ENCODE results near the gene ERBB2.

ERBB2 gene

GRCh38 chr17:39674702-39675389 lies 25.0 kb upstream of the ERBB2 start:
- H3K9ac ChIP-seq (ENCODE audit: insufficient read length) = no peak overlapping the region
- no peak overlapping the region for H3K27ac ChIP-seq
- TF ChIP-seq POLR2AphosphoS5 (IDR thresholded peaks at IDR 0.05; ENCODE audit: borderline replicate concordance, low read depth, low read length) (no peak), EZH2 (IDR thresholded peaks at IDR 0.05) (no peak), FOXP2 (optimal IDR thresholded peaks at IDR 0.05; ENCODE audit: control extremely low read depth, extremely low read length, insufficient read depth) (no peak)
- no peaks in the 10 kb centered on the region for H3K36me3 ChIP-seq (ENCODE audit: insufficient read depth, low read length)
- H3K4me3 ChIP-seq = no peak overlapping the region
- no peaks in the 10 kb centered on the region for H3K9me3 ChIP-seq (ENCODE audit: low read depth, low read length)
- DNase-seq (ENCODE audit: low read depth, low spot score) = no peak

- H3K9ac ChIP-seq (ENCODE audit: insufficient read length) = no peak overlapping the region
- DNase-seq (ENCODE audit: low read depth, low spot score) = no peak
- TF ChIP-seq FOXP2 (optimal IDR thresholded peaks at IDR 0.05; ENCODE audit: control extremely low read depth, extremely low read length, insufficient read depth) = no peak
- TF ChIP-seq POLR2AphosphoS5 (IDR thresholded peaks at IDR 0.05; ENCODE audit: borderline replicate concordance, low read depth, low read length) = no peak
- no peak for TF ChIP-seq EZH2 (IDR thresholded peaks at IDR 0.05)
- H3K27ac ChIP-seq = no peak overlapping the region
- no peaks in the 10 kb centered on the region for H3K9me3 ChIP-seq (ENCODE audit: low read depth, low read length)
- no peaks in the 10 kb centered on the region for H3K36me3 ChIP-seq (ENCODE audit: insufficient read depth, low read length)
- no peak overlapping the region for H3K4me3 ChIP-seq
Measured at GRCh38 chr17:39675390-39676082, 24.3 kb upstream of the ERBB2 start.

- Histone ChIP-seq H3K27ac (no peak overlapping the region), H3K9ac (ENCODE audit: insufficient read length) (no peak overlapping the region), H3K36me3 (ENCODE audit: insufficient read depth, low read length) (no peaks in the 10 kb centered on the region), H3K4me3 (no peak overlapping the region), H3K9me3 (ENCODE audit: low read depth, low read length) (no peaks in the 10 kb centered on the region)
- TF ChIP-seq POLR2AphosphoS5 (IDR thresholded peaks at IDR 0.05; ENCODE audit: borderline replicate concordance, low read depth, low read length) (no peak), FOXP2 (optimal IDR thresholded peaks at IDR 0.05; ENCODE audit: control extremely low read depth, extremely low read length, insufficient read depth) (no peak), EZH2 (IDR thresholded peaks at IDR 0.05) (no peak)
- no peak for DNase-seq (ENCODE audit: low read depth, low spot score)
Measured at GRCh38 chr17:39676198-39676819, 23.6 kb upstream of the ERBB2 start.

- no peak for DNase-seq (ENCODE audit: low read depth, low spot score)
- Histone ChIP-seq H3K9ac (ENCODE audit: insufficient read length) (no peak overlapping the region), H3K9me3 (ENCODE audit: low read depth, low read length) (no peaks in the 10 kb centered on the region), H3K36me3 (ENCODE audit: insufficient read depth, low read length) (no peaks in the 10 kb centered on the region), H3K27ac (0 out of 2 replicates have a peak overlapping the region, but pooled peaks have one; percentile 46), H3K4me3 (no peak overlapping the region)
- TF ChIP-seq EZH2 (IDR thresholded peaks at IDR 0.05) (no peak), FOXP2 (optimal IDR thresholded peaks at IDR 0.05; ENCODE audit: control extremely low read depth, extremely low read length, insufficient read depth) (no peak), POLR2AphosphoS5 (IDR thresholded peaks at IDR 0.05; ENCODE audit: borderline replicate concordance, low read depth, low read length) (no peak)
Measured at GRCh38 chr17:39677072-39677471, 22.8 kb upstream of the ERBB2 start.

- no peaks in the 10 kb centered on the region for H3K9me3 ChIP-seq (ENCODE audit: low read depth, low read length)
- no peak for DNase-seq (ENCODE audit: low read depth, low spot score)
Measured at GRCh38 chr17:39677542-39678339, 22.1 kb upstream of the ERBB2 start.

GRCh38 chr17:39678340-39679116 lies 21.3 kb upstream of the ERBB2 start:
- no peak overlapping the region for H3K27ac ChIP-seq
- no peak overlapping the region for H3K4me3 ChIP-seq
- no peak for DNase-seq (ENCODE audit: low read depth, low spot score)

More at GRCh38 chr17:39677542-39678339, 22.1 kb upstream of the ERBB2 start:
- no peak for TF ChIP-seq POLR2AphosphoS5 (IDR thresholded peaks at IDR 0.05; ENCODE audit: borderline replicate concordance, low read depth, low read length)
- no peak for TF ChIP-seq EZH2 (IDR thresholded peaks at IDR 0.05)
- no peak for TF ChIP-seq FOXP2 (optimal IDR thresholded peaks at IDR 0.05; ENCODE audit: control extremely low read depth, extremely low read length, insufficient read depth)
- no peaks in the 10 kb centered on the region for H3K36me3 ChIP-seq (ENCODE audit: insufficient read depth, low read length)
- H3K4me3 ChIP-seq = no peak overlapping the region
- H3K27ac ChIP-seq = peak overlapping the region; percentile 46; the same call in 1 of the 2 replicates
- no peak overlapping the region for H3K9ac ChIP-seq (ENCODE audit: insufficient read length)

GRCh38 chr17:39679521-39680192 lies 20.2 kb upstream of the ERBB2 start:
- Histone ChIP-seq H3K4me3 (no peak overlapping the region), H3K9ac (ENCODE audit: insufficient read length) (no peak overlapping the region), H3K36me3 (ENCODE audit: insufficient read depth, low read length) (no peaks in the 10 kb centered on the region), H3K27ac (no peak overlapping the region), H3K9me3 (ENCODE audit: low read depth, low read length) (no peaks in the 10 kb centered on the region)
- TF ChIP-seq POLR2AphosphoS5 (IDR thresholded peaks at IDR 0.05; ENCODE audit: borderline replicate concordance, low read depth, low read length) (no peak), EZH2 (IDR thresholded peaks at IDR 0.05) (no peak), FOXP2 (optimal IDR thresholded peaks at IDR 0.05; ENCODE audit: control extremely low read depth, extremely low read length, insufficient read depth) (no peak)
- DNase-seq (ENCODE audit: low read depth, low spot score) = no peak

More at GRCh38 chr17:39678340-39679116, 21.3 kb upstream of the ERBB2 start:
- Histone ChIP-seq H3K9ac (ENCODE audit: insufficient read length) (no peak overlapping the region), H3K9me3 (ENCODE audit: low read depth, low read length) (no peaks in the 10 kb centered on the region), H3K36me3 (ENCODE audit: insufficient read depth, low read length) (no peaks in the 10 kb centered on the region)
- TF ChIP-seq POLR2AphosphoS5 (IDR thresholded peaks at IDR 0.05; ENCODE audit: borderline replicate concordance, low read depth, low read length) (no peak), FOXP2 (optimal IDR thresholded peaks at IDR 0.05; ENCODE audit: control extremely low read depth, extremely low read length, insufficient read depth) (no peak), EZH2 (IDR thresholded peaks at IDR 0.05) (no peak)
